ENCODE measurements around the gene CAP2.

DNA sequence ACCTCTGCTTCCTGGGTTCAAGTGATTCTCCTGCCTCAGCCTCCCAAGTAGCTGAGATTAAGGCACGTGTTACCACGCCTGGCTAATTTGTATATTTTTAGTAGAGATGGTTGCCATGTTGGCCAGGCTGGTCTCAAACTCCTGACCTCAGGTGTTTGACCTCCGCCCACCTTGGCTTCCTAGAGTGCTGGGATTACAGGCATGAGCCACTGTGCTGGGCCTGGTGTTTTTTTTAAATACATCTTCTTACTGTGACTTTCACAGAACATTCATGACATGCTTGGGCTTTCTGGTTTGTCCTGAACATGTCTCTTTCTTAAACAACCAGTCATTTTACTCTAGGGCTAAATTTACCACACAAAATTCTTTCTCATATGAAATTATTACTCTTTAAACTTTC, 172.0 kb downstream of the CAP2 start:
- TF ChIP-seq, protein P1, sequence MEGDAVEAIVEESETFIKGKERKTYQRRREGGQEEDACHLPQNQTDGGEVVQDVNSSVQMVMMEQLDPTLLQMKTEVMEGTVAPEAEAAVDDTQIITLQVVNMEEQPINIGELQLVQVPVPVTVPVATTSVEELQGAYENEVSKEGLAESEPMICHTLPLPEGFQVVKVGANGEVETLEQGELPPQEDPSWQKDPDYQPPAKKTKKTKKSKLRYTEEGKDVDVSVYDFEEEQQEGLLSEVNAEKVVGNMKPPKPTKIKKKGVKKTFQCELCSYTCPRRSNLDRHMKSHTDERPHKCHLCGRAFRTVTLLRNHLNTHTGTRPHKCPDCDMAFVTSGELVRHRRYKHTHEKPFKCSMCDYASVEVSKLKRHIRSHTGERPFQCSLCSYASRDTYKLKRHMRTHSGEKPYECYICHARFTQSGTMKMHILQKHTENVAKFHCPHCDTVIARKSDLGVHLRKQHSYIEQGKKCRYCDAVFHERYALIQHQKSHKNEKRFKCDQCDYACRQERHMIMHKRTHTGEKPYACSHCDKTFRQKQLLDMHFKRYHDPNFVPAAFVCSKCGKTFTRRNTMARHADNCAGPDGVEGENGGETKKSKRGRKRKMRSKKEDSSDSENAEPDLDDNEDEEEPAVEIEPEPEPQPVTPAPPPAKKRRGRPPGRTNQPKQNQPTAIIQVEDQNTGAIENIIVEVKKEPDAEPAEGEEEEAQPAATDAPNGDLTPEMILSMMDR (IDR thresholded peaks at IDR 0.05 in 8 of 11, conservative IDR thresholded peaks at IDR 0.05 in 3 of 11): no peak
- no peak for TF ChIP-seq POLR2AphosphoS5 (IDR thresholded peaks at IDR 0.05)
